GM21528 (cell line): ENCODE results near the gene GK2.

ENCODE experiments used
- ATAC-seq: cut with Tn5 transposase; IDR thresholded peaks from one replicate; pipeline ENCODE4 v1.9.1; 2021; ENCODE audit warnings: mild to moderate bottlenecking, moderate library complexity; ENCODE audit not compliant: unreplicated experiment, low FRiP score

GK2 gene

GRCh38 chr4:79390890-79391289 lies 17.1 kb downstream of the GK2 start:
- ATAC-seq: no peak

- ATAC-seq: no peak
Measured at GRCh38 chr4:79385641-79386040, 22.4 kb downstream of the GK2 start.

GRCh38 chr4:79381161-79381560 lies 26.9 kb downstream of the GK2 start:
- no peak for ATAC-seq

GRCh38 chr4:79370026-79370425 lies 38.0 kb downstream of the GK2 start:
- no peak for ATAC-seq

GRCh38 chr4:79367096-79367495 lies 40.9 kb downstream of the GK2 start:
- ATAC-seq: no peak

GRCh38 chr4:79366422-79366821 lies 41.6 kb downstream of the GK2 start:
- no peak for ATAC-seq

- ATAC-seq: no peak
Measured at GRCh38 chr4:79364061-79364460, 44.0 kb downstream of the GK2 start.

- ATAC-seq: no peak
Measured at GRCh38 chr4:79362626-79363025, 45.4 kb downstream of the GK2 start.

- ATAC-seq: no peak
Measured at GRCh38 chr4:79360006-79360405, 48.0 kb downstream of the GK2 start.

GRCh38 chr4:79358438-79358837 lies 49.6 kb downstream of the GK2 start:
- ATAC-seq: no peak

GRCh38 chr4:79357365-79357764 lies 50.7 kb downstream of the GK2 start:
- ATAC-seq: no peak
